Breast epithelium (tissue), 3 donors: ENCODE data around the gene PPP1R1B.

Experiments
- CTCF ChIP-seq, 3 donors: fragments of 450-650 bp; IDR thresholded peaks; one replicate each; pipeline ENCODE4 v1.5.1; 2016 to 2017; ENCODE audit warnings: antibody characterized with exemption in 3 of 3, mild to moderate bottlenecking in 3 of 3, moderate library complexity in 3 of 3
- POLR2A ChIP-seq: fragments of 450-650 bp; IDR thresholded peaks from one replicate; pipeline ENCODE4 v1.6.1; 2016; ENCODE audit warnings: antibody characterized with exemption, mild to moderate bottlenecking, moderate library complexity
- POLR2AphosphoS5 ChIP-seq, 3 donors: sonication (generic); formaldehyde crosslinking; IDR thresholded peaks; one replicate each; pipeline ENCODE4 v1.6.1; 2017; ENCODE audit warnings: antibody characterized with exemption in 3 of 3

GRCh38 chr17:39607057-39607850 lies 19.5 kb upstream of the PPP1R1B start:
- TF ChIP-seq CTCF (IDR thresholded peaks at IDR 0.05) (no peak), POLR2A (no peak), POLR2AphosphoS5 (IDR thresholded peaks at IDR 0.05) (no peak)
